HepG2 (cell line): Measurements from ENCODE around the gene DDX23. TPM values are rescaled to one million over a fixed set of nuclear protein-coding genes. Genes with fewer than 3 reads are reported as not detected.

Experiments
- ATF7-NPFF ChIP-seq: sonication (generic); formaldehyde crosslinking; IDR thresholded peaks from 2 replicates; pipeline ENCODE4 v1.8.1; 2023; ENCODE audit warnings: mild to moderate bottlenecking, low read depth, missing genetic modification reagents, moderate library complexity
- CREB1 ChIP-seq, 2 experiments: fragments of 450-650 bp in 1 of 2; IDR thresholded peaks; 2 replicates each; pipeline ENCODE4 v1.6.1; 2016 to 2017; ENCODE audit warnings: control low read depth in 1 of 2, mild to moderate bottlenecking in 1 of 2, missing compliant biosample characterization in 1 of 2, missing genetic modification characterization in 1 of 2
- HDAC2 ChIP-seq: sonication (generic); formaldehyde crosslinking; IDR thresholded peaks from 2 replicates; pipeline ENCODE4 v1.4.0; 2020; ENCODE audit warnings: missing genetic modification reagents
- HOXA9 ChIP-seq: sonication (generic); formaldehyde crosslinking; IDR thresholded peaks from 2 replicates; pipeline ENCODE4 v1.8.1; 2022; ENCODE audit warnings: missing genetic modification reagents, mild to moderate bottlenecking, moderate library complexity, borderline replicate concordance
- ISX ChIP-seq: sonication (generic); formaldehyde crosslinking; conservative IDR thresholded peaks from 2 replicates; pipeline ENCODE4 v1.5.0; 2020; ENCODE audit warnings: missing genetic modification reagents
- KDM3A ChIP-seq: IDR thresholded peaks from 2 replicates; pipeline ENCODE4 v1.6.1; 2018; ENCODE audit warnings: low read depth, missing compliant biosample characterization
- MAFK ChIP-seq, 2 experiments: IDR thresholded peaks in 1 of 2; conservative IDR thresholded peaks in 1 of 2; 2 replicates each; pipeline ENCODE4 v1.6.1; 2011; ENCODE audit warnings: improper control_type of control experiment in 2 of 2, low read length in 2 of 2
- ZNF235 ChIP-seq: sonication (generic); formaldehyde crosslinking; IDR thresholded peaks from 2 replicates; pipeline ENCODE4 v1.8.1; 2023; ENCODE audit warnings: mild to moderate bottlenecking, missing genetic modification reagents, borderline replicate concordance
- ZNF263 ChIP-seq: sonication (generic); formaldehyde crosslinking; IDR thresholded peaks from 2 replicates; pipeline ENCODE4 v1.4.0; 2020; ENCODE audit warnings: missing genetic modification reagents
- ZNF329 ChIP-seq: sonication (generic); formaldehyde crosslinking; IDR thresholded peaks from 2 replicates; pipeline ENCODE4 v1.9.0; 2021; ENCODE audit warnings: low read depth, mild to moderate bottlenecking, missing genetic modification reagents
- ZNF33A ChIP-seq: sonication (generic); formaldehyde crosslinking; IDR thresholded peaks from 2 replicates; pipeline ENCODE4 v1.5.1; 2020; ENCODE audit warnings: missing genetic modification reagents, mild to moderate bottlenecking, moderate library complexity, borderline replicate concordance
- ZNF382 ChIP-seq: sonication (generic); formaldehyde crosslinking; IDR thresholded peaks from 2 replicates; pipeline ENCODE4 v1.5.0; 2020; ENCODE audit warnings: missing genetic modification reagents, mild to moderate bottlenecking, borderline replicate concordance
- ZNF883 ChIP-seq: sonication (generic); formaldehyde crosslinking; IDR thresholded peaks from 2 replicates; pipeline ENCODE4 v1.5.1; 2020; ENCODE audit warnings: mild to moderate bottlenecking, missing genetic modification reagents; ENCODE audit errors: not compliant biosample characterization
- ZSCAN12 ChIP-seq: sonication (generic); formaldehyde crosslinking; IDR thresholded peaks from 2 replicates; pipeline ENCODE4 v1.9.0; 2021; ENCODE audit warnings: mild to moderate bottlenecking, missing genetic modification reagents
- polyA plus RNA-seq, 8 experiments: library from polyadenylated mRNA; depleted of rRNA in 3 of 8; stranded (reverse) in 7 of 8; unstranded in 1 of 8; fragments of >200 nt; fragmentation: Illumina TruSeq in 4 of 8; extraction: Trizol in 4 of 8; gene quantifications; 2 replicates each; pipeline versions ENCODE4 v1.2.1 to v1.2.3, GENCODE V29; 2011 to 2016; ENCODE audit warnings: low read depth in 4 of 8, missing spikeins in 1 of 8, mixed read lengths in 1 of 8; ENCODE audit not compliant: insufficient read depth in 1 of 8
- total RNA-seq, 5 experiments: library from RNA; depleted of rRNA; stranded (reverse); fragments of >200 nt; fragmentation: Illumina TruSeq; extraction: Trizol; gene quantifications; 2 replicates each; pipeline ENCODE4 v1.2.3, GENCODE V29; 2016; ENCODE audit warnings: low read depth in 1 of 5
- TF ChIP-seq, protein P1 (sequence below), 2 experiments: sonication (generic) in 1 of 2; formaldehyde crosslinking in 1 of 2; IDR thresholded peaks; 2 replicates each; pipeline versions ENCODE4 v1.4.0 to v1.6.1; 2016 to 2020; ENCODE audit warnings: borderline replicate concordance in 1 of 2, low read depth in 1 of 2, mild to moderate bottlenecking in 1 of 2, missing genetic modification reagents in 1 of 2
- TF ChIP-seq, protein P2 (sequence below): sonication (generic); formaldehyde crosslinking; IDR thresholded peaks from 2 replicates; pipeline ENCODE4 v1.4.0; 2020; ENCODE audit warnings: mild to moderate bottlenecking, missing genetic modification reagents
- TF ChIP-seq, protein P3 (sequence below): sonication (generic); formaldehyde crosslinking; IDR thresholded peaks from 2 replicates; pipeline ENCODE4 v1.4.0; 2020; ENCODE audit warnings: missing genetic modification reagents
- TF ChIP-seq, protein P4 (sequence below): sonication (generic); formaldehyde crosslinking; IDR thresholded peaks from 2 replicates; pipeline ENCODE4 v1.5.1; 2020; ENCODE audit warnings: missing genetic modification reagents, mild to moderate bottlenecking, borderline replicate concordance

Gene DDX23
- total and polyA plus RNA-seq, 2 of the 13 experiments (the other 11 are each of a cell fraction or from before 2014, with no cell fraction given), result 35.7 to 90.0 TPM

DNA sequence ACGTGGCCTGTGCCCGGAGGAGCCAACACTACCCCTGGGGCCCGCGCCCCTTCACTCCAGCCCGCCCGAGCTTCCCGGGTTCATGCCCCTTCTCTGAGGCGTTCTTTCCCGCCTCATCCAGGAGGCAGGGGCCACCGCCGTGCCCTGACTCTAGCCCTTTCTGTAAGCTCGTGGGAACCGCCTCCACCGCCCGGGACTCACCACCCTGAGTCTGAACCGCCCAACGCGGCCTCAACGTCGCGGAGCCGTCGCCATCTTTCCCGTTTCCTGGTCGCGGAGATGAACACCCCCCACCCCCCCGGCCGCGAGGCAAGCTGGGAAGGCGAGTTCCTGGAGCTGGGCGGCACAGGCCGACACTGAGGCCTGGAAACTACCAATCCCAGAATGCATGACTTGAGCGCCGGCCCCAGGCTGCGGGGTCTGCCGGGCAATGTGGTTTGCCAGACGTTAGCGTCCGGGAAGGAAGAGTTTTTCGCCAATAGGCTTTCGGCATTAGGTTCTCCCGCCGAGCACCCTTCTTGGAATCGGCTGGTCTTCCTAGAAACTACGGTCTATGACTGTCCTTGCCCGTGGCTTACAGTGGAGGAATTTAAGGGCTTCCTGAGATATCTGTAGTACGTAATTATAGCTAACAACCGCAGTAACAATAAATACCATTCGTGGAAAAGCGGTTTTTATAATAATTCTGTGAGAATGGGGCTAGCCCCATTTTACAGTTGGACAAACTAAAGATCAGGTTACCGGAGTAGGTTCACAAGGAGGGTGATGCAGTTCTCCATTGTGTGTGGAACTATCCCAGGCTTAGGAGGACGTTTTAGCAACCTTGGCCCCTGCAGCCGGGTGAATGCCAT, at the start of gene DDX23 (continued):
- TF ChIP-seq, protein P1, sequence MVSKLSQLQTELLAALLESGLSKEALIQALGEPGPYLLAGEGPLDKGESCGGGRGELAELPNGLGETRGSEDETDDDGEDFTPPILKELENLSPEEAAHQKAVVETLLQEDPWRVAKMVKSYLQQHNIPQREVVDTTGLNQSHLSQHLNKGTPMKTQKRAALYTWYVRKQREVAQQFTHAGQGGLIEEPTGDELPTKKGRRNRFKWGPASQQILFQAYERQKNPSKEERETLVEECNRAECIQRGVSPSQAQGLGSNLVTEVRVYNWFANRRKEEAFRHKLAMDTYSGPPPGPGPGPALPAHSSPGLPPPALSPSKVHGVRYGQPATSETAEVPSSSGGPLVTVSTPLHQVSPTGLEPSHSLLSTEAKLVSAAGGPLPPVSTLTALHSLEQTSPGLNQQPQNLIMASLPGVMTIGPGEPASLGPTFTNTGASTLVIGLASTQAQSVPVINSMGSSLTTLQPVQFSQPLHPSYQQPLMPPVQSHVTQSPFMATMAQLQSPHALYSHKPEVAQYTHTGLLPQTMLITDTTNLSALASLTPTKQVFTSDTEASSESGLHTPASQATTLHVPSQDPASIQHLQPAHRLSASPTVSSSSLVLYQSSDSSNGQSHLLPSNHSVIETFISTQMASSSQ (IDR thresholded peaks at IDR 0.05; ENCODE audit: low read depth), result 0 out of 2 replicates have a peak, but pooled peaks have one; percentile 25
- TF ChIP-seq, protein P1 (CRISPR knock-in tag; IDR thresholded peaks at IDR 0.05; ENCODE audit: borderline replicate concordance), result peak; percentile 51; the same call in 1 of the 2 replicates
- TF ChIP-seq ZNF883 (CRISPR knock-in tag) (peak; percentile 83), ZNF382 (no peak), HOXA9 (CRISPR knock-in tag) (no peak), ATF7-NPFF (no peak), ZNF329 (CRISPR knock-in tag) (no peak), ISX (CRISPR knock-in tag) (no peak), CREB1 (IDR thresholded peaks at IDR 0.05) (peak; percentile 82), CREB1 (CRISPR knock-in tag; IDR thresholded peaks at IDR 0.05) (peak; percentile 93), ZSCAN12 (CRISPR knock-in tag) (peak; percentile 23; the same call in 1 of the 2 replicates), ZNF33A (CRISPR knock-in tag) (peak; percentile 84), KDM3A (no peak), HDAC2 (CRISPR knock-in tag) (peak; percentile 74), ZNF263 (CRISPR knock-in tag) (0 out of 2 replicates have a peak, but pooled peaks have one; percentile 12), ZNF235 (CRISPR knock-in tag) (peak; percentile 81; the same call in 1 of the 2 replicates), MAFK (conservative IDR thresholded peaks at IDR 0.05 in 1 of 2, IDR thresholded peaks at IDR 0.05 in 1 of 2; ENCODE audit: low read length in 2 of 2) (no peak)
- TF ChIP-seq, protein P2, sequence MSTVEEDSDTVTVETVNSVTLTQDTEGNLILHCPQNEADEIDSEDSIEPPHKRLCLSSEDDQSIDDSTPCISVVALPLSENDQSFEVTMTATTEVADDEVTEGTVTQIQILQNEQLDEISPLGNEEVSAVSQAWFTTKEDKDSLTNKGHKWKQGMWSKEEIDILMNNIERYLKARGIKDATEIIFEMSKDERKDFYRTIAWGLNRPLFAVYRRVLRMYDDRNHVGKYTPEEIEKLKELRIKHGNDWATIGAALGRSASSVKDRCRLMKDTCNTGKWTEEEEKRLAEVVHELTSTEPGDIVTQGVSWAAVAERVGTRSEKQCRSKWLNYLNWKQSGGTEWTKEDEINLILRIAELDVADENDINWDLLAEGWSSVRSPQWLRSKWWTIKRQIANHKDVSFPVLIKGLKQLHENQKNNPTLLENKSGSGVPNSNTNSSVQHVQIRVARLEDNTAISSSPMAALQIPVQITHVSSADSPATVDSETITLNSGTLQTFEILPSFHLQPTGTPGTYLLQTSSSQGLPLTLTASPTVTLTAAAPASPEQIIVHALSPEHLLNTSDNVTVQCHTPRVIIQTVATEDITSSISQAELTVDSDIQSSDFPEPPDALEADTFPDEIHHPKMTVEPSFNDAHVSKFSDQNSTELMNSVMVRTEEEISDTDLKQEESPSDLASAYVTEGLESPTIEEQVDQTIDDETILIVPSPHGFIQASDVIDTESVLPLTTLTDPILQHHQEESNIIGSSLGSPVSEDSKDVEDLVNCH (CRISPR knock-in tag), result no peak
- TF ChIP-seq, protein P3, sequence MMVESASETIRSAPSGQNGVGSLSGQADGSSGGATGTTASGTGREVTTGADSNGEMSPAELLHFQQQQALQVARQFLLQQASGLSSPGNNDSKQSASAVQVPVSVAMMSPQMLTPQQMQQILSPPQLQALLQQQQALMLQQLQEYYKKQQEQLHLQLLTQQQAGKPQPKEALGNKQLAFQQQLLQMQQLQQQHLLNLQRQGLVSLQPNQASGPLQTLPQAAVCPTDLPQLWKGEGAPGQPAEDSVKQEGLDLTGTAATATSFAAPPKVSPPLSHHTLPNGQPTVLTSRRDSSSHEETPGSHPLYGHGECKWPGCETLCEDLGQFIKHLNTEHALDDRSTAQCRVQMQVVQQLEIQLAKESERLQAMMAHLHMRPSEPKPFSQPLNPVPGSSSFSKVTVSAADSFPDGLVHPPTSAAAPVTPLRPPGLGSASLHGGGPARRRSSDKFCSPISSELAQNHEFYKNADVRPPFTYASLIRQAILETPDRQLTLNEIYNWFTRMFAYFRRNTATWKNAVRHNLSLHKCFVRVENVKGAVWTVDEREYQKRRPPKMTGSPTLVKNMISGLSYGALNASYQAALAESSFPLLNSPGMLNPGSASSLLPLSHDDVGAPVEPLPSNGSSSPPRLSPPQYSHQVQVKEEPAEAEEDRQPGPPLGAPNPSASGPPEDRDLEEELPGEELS, result peak; percentile 70
- TF ChIP-seq, protein P4, sequence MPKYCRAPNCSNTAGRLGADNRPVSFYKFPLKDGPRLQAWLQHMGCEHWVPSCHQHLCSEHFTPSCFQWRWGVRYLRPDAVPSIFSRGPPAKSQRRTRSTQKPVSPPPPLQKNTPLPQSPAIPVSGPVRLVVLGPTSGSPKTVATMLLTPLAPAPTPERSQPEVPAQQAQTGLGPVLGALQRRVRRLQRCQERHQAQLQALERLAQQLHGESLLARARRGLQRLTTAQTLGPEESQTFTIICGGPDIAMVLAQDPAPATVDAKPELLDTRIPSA, result peak; percentile 6; the same call in 1 of the 2 replicates
